HG03558 (cell line): Measurements from ENCODE around the gene HSPA6.
"Not testable (repeated sequence)": the region's sequence is repeated elsewhere in the genome, so short reads cannot be mapped to it uniquely, and the experiment has no call there.

Experiments used
- ATAC-seq: cut with Tn5 transposase; IDR thresholded peaks from one replicate; pipeline ENCODE4 v1.9.1; 2021; ENCODE audit warnings: moderate number of reproducible peaks; ENCODE audit not compliant: unreplicated experiment; ENCODE audit errors: extremely low read depth

Gene HSPA6

GRCh38 chr1:161502641-161503393 is 21.5 kb upstream of the HSPA6 start:
- no peak for ATAC-seq

DNA sequence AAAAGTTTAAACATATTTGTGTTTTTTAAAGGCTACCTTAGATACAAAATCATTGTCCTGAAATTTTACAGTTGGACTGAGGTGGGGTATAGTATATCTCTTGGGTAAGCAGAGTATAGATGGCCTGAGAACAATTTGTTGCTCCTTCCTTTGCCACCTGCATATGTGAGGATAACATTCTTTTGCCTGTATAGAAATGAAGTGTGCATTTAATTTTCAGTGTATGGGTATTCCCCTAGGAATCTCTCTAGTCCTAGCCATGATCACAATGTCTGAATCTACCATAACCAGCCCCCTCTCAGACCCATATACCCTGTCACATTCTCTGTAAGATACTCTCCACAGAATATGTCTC is 21.0 kb upstream of the HSPA6 start:
- ATAC-seq: no peak

DNA sequence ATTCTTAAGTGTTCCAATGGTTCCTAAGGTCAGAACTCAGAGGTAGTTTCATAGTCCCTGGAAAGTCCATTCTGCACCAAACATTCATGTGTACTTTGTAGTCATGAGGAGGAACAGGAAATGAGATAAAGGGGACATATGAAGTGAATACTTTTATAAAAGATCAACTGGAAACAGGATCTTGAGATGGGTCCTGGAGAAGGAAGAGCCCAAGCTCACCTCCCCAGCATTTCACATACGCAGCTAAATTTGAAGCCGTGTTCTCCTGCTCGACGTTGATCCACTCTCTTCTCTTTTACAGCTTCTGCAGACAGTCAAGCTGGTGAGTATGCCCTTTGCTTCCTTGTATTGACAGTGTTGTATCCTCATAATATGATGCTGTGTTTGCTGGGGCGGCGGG is 18.7 kb upstream of the HSPA6 start:
- ATAC-seq: no peak

- ATAC-seq: no peak
Measured at GRCh38 chr1:161506336-161507223, 17.8 kb upstream of the HSPA6 start.

DNA sequence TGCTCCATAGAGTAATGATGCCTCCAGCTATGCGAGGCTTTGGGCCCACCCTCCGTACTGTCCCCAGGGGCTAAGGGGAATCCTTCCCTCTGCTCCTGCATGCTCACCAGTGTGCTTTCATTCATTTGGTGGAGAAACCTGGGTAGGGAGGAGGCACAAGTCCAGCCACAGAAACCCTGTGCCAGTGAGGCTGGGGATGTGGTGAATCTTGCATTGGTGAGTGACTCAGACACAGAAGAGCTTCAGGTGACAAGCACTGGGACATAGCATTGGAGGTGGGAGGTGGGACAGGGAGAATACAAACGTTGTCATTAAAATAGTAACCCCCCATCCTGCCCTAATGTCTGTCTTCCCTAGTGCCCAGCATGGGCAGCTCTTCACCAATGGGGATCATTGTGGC is 13.9 kb upstream of the HSPA6 start:
- no peak for ATAC-seq

GRCh38 chr1:161511018-161511755 is 13.2 kb upstream of the HSPA6 start:
- no peak for ATAC-seq

GRCh38 chr1:161511756-161512060 is 12.6 kb upstream of the HSPA6 start:
- ATAC-seq: no peak

DNA sequence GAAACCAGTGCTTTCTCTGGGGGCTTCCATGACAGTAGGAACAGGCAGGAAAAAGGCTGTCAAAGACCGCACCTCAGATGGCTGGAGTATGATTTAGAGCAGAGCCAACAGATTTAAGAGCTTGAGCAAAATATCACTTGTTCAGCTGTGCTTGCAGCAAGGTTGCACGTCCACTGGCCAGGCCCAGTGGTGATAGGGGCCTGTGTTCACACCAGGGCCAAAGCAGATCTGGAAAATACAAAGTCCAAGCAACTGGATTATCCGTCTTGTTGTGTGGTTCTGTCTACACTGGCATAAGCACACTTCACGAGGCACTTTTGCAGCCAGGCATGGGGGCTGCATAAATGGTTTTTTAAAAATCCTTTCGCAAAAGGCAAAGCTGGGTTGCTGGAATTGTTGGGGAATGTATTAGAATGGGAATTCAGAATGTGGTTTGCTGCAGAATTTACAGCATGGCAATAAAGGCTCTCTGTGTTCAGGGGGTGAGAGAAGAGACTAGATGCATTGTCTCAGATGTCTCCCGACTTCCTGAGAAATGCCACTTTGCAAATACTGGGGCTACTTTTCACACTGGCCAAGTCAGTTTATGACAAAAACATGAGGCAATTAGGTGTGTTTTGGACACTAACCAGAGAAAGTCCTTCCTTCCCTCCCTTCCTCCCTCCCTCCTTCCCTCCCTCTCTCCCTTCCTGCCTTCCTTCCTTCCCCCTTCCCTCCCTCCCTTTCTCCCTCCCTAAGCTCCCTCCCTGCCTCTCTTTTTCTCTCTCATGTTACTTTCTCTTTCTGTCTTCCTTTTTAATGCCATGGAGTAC is 11.5 kb upstream of the HSPA6 start:
- ATAC-seq: not testable (repeated sequence)

DNA sequence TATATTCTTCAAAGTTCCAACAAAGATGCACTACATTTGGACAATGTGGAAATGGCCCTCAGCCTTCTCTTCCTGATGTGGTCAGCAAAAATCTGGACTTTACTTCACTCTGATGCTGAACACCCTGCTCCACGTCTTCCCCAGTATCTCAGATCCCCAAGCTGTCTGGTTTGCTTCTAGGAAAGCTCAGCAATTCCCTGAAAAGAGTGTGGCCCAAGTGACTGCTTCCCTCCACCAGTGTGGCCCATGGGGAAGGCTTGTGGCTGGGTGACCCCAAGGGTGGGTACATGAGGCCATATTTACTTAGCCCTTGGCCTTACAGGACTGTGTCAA is 10.9 kb upstream of the HSPA6 start:
- not testable (repeated sequence) for ATAC-seq

DNA sequence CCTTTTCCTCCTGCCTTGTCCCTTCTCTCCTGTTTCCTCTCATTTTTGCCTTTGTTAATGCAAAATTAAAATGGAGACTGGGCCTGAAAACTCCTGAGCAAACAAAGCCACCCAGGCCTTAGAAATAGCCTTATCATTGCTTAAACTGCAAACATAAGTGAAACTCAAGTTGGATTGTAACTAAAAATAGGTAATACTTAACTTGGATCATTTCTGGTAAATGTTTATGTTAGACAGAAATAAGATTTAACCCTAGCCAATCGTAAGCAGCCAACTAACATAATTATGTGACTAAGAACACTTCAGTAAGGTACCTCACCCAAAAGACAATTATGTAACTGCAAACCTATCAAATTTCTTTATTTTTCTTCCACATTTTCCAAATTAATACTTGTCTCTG is 10.4 kb upstream of the HSPA6 start:
- not testable (repeated sequence) for ATAC-seq

GRCh38 chr1:161523041-161523816 is 1.1 kb upstream of the HSPA6 start:
- ATAC-seq: not testable (repeated sequence)

DNA sequence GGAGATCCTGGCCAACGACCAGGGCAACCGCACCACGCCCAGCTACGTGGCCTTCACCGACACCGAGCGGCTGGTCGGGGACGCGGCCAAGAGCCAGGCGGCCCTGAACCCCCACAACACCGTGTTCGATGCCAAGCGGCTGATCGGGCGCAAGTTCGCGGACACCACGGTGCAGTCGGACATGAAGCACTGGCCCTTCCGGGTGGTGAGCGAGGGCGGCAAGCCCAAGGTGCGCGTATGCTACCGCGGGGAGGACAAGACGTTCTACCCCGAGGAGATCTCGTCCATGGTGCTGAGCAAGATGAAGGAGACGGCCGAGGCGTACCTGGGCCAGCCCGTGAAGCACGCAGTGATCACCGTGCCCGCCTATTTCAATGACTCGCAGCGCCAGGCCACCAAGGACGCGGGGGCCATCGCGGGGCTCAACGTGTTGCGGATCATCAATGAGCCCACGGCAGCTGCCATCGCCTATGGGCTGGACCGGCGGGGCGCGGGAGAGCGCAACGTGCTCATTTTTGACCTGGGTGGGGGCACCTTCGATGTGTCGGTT is 477 bp downstream of the HSPA6 start:
- not testable (repeated sequence) for ATAC-seq

DNA sequence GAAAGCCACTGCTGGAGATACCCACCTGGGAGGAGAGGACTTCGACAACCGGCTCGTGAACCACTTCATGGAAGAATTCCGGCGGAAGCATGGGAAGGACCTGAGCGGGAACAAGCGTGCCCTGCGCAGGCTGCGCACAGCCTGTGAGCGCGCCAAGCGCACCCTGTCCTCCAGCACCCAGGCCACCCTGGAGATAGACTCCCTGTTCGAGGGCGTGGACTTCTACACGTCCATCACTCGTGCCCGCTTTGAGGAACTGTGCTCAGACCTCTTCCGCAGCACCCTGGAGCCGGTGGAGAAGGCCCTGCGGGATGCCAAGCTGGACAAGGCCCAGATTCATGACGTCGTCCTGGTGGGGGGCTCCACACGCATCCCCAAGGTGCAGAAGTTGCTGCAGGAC is 981 bp downstream of the HSPA6 start:
- ATAC-seq: not testable (repeated sequence)

DNA sequence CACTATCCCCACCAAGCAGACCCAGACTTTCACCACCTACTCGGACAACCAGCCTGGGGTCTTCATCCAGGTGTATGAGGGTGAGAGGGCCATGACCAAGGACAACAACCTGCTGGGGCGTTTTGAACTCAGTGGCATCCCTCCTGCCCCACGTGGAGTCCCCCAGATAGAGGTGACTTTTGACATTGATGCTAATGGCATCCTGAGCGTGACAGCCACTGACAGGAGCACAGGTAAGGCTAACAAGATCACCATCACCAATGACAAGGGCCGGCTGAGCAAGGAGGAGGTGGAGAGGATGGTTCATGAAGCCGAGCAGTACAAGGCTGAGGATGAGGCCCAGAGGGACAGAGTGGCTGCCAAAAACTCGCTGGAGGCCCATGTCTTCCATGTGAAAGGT is 1.6 kb downstream of the HSPA6 start:
- not testable (repeated sequence) for ATAC-seq

- ATAC-seq: not testable (repeated sequence)
Measured at GRCh38 chr1:161528550-161528949, 4.2 kb downstream of the HSPA6 start.

- not testable (repeated sequence) for ATAC-seq
Measured at GRCh38 chr1:161529463-161530104, 5.2 kb downstream of the HSPA6 start.

GRCh38 chr1:161530158-161530557 is 5.8 kb downstream of the HSPA6 start:
- not testable (repeated sequence) for ATAC-seq

- not testable (repeated sequence) for ATAC-seq
Measured at GRCh38 chr1:161530671-161531641, 6.6 kb downstream of the HSPA6 start.
